IPS-20b (cell line): ENCODE results near the gene LECT2.
A peak's percentile ranks its signal among the peaks of the same experiment; 100 is the strongest.

ENCODE experiments used
- H3K27ac ChIP-seq: one replicate; pipeline ENCODE4 v1.5.1; 2013; ENCODE audit warnings: low read length
- H3K27me3 ChIP-seq: 2 replicates; pipeline ENCODE4 v1.6.1; 2013; ENCODE audit warnings: mild to moderate bottlenecking, low read length, inconsistent platforms; ENCODE audit not compliant: insufficient read depth
- H3K36me3 ChIP-seq: 2 replicates; pipeline ENCODE4 v1.6.1; 2013; ENCODE audit warnings: low read depth, mild to moderate bottlenecking, inconsistent platforms, low read length, moderate library complexity; ENCODE audit not compliant: insufficient read depth
- H3K4me1 ChIP-seq: 2 replicates; pipeline ENCODE4 v1.6.1; 2013; ENCODE audit warnings: mild to moderate bottlenecking, control low read depth, inconsistent platforms, low read length, moderate library complexity; ENCODE audit not compliant: insufficient read depth
- H3K4me3 ChIP-seq: 2 replicates; pipeline ENCODE4 v1.5.1; 2013; ENCODE audit warnings: mild to moderate bottlenecking, low read length, inconsistent platforms
- H3K9ac ChIP-seq: 2 replicates; pipeline ENCODE4 v1.6.1; 2013; ENCODE audit warnings: low read depth, mild to moderate bottlenecking, inconsistent platforms, low read length, moderate library complexity
- H3K9me3 ChIP-seq: 2 replicates; pipeline ENCODE4 v1.6.1; 2013; ENCODE audit warnings: mild to moderate bottlenecking, low read depth, low read length, inconsistent platforms; ENCODE audit not compliant: insufficient read depth

LECT2 gene

GRCh38 chr5:135953850-135954249, 933 bp downstream of the LECT2 start:
- H3K9me3 ChIP-seq, result no peaks in the 10 kb centered on the region
- no peak overlapping the region for H3K27ac ChIP-seq

GRCh38 chr5:135952683-135953082, 2.1 kb downstream of the LECT2 start:
- Histone ChIP-seq H3K4me1 (no peaks in the 10 kb centered on the region), H3K4me3 (no peak overlapping the region), H3K9me3 (no peaks in the 10 kb centered on the region), H3K27me3 (no peaks in the 10 kb centered on the region), H3K9ac (no peak overlapping the region), H3K36me3 (no peaks in the 10 kb centered on the region), H3K27ac (no peak overlapping the region)

More at GRCh38 chr5:135953850-135954249, 933 bp downstream of the LECT2 start:
- Histone ChIP-seq H3K27me3 (no peaks in the 10 kb centered on the region), H3K4me1 (no peaks in the 10 kb centered on the region), H3K36me3 (no peaks in the 10 kb centered on the region), H3K9ac (no peak overlapping the region), H3K4me3 (no peak overlapping the region)

- H3K27ac ChIP-seq, result no peak overlapping the region
- no peaks in the 10 kb centered on the region for H3K36me3 ChIP-seq
- H3K9ac ChIP-seq, result no peak overlapping the region
- H3K4me3 ChIP-seq, result no peak overlapping the region
- H3K27me3 ChIP-seq, result no peaks in the 10 kb centered on the region
- H3K4me1 ChIP-seq, result no peaks in the 10 kb centered on the region
- no peaks in the 10 kb centered on the region for H3K9me3 ChIP-seq
Observed at GRCh38 chr5:135951807-135952206, 3.0 kb downstream of the LECT2 start.

GRCh38 chr5:135951257-135951656, 3.5 kb downstream of the LECT2 start:
- Histone ChIP-seq H3K4me3 (no peak overlapping the region), H3K27ac (no peak overlapping the region), H3K9ac (no peak overlapping the region), H3K36me3 (no peaks in the 10 kb centered on the region), H3K4me1 (no peaks in the 10 kb centered on the region), H3K27me3 (no peaks in the 10 kb centered on the region), H3K9me3 (no peaks in the 10 kb centered on the region)

- no peak overlapping the region for H3K4me3 ChIP-seq
- H3K27me3 ChIP-seq, result no peaks in the 10 kb centered on the region
- H3K36me3 ChIP-seq, result no peaks in the 10 kb centered on the region
- no peak overlapping the region for H3K9ac ChIP-seq
- no peak overlapping the region for H3K27ac ChIP-seq
- no peaks in the 10 kb centered on the region for H3K4me1 ChIP-seq
- H3K9me3 ChIP-seq, result no peaks in the 10 kb centered on the region
Observed at GRCh38 chr5:135950611-135951010, 4.2 kb downstream of the LECT2 start.

- no peak overlapping the region for H3K9ac ChIP-seq
- H3K36me3 ChIP-seq, result no peaks in the 10 kb centered on the region
- no peaks in the 10 kb centered on the region for H3K4me1 ChIP-seq
- H3K4me3 ChIP-seq, result no peak overlapping the region
- no peaks in the 10 kb centered on the region for H3K9me3 ChIP-seq
- no peaks in the 10 kb centered on the region for H3K27me3 ChIP-seq
- no peak overlapping the region for H3K27ac ChIP-seq
Observed at GRCh38 chr5:135944967-135945560, 9.7 kb downstream of the LECT2 start.

GRCh38 chr5:135944564-135944963, 10.2 kb downstream of the LECT2 start:
- Histone ChIP-seq H3K36me3 (no peaks in the 10 kb centered on the region), H3K9me3 (no peaks in the 10 kb centered on the region), H3K27me3 (no peaks in the 10 kb centered on the region), H3K4me3 (no peak overlapping the region), H3K4me1 (no peaks in the 10 kb centered on the region), H3K27ac (no peak overlapping the region), H3K9ac (no peak overlapping the region)

GRCh38 chr5:135942202-135942771, 12.5 kb downstream of the LECT2 start:
- Histone ChIP-seq H3K36me3 (no peaks in the 10 kb centered on the region), H3K27ac (no peak overlapping the region)

GRCh38 chr5:135941711-135942110, 13.1 kb downstream of the LECT2 start:
- Histone ChIP-seq H3K4me3 (no peak overlapping the region), H3K36me3 (no peaks in the 10 kb centered on the region), H3K9me3 (no peaks in the 10 kb centered on the region), H3K4me1 (no peaks in the 10 kb centered on the region), H3K9ac (no peak overlapping the region), H3K27me3 (no peaks in the 10 kb centered on the region), H3K27ac (no peak overlapping the region)

More at GRCh38 chr5:135942202-135942771, 12.5 kb downstream of the LECT2 start:
- Histone ChIP-seq H3K9ac (no peak overlapping the region), H3K9me3 (no peaks in the 10 kb centered on the region), H3K27me3 (no peaks in the 10 kb centered on the region), H3K4me1 (no peaks in the 10 kb centered on the region), H3K4me3 (no peak overlapping the region)

GRCh38 chr5:135937245-135937911, 17.4 kb downstream of the LECT2 start:
- Histone ChIP-seq H3K36me3 (no peaks in the 10 kb centered on the region), H3K9ac (no peak overlapping the region), H3K27ac (no peak overlapping the region), H3K27me3 (peaks cover 13% of the 10 kb centered on the region), H3K9me3 (no peaks in the 10 kb centered on the region), H3K4me3 (no peak overlapping the region), H3K4me1 (no peaks in the 10 kb centered on the region)

- Histone ChIP-seq H3K4me1 (no peaks in the 10 kb centered on the region), H3K27me3 (peaks cover 37% of the 10 kb centered on the region), H3K4me3 (no peak overlapping the region)
Observed at GRCh38 chr5:135934939-135935338, 19.8 kb downstream of the LECT2 start.

GRCh38 chr5:135930949-135931295, 23.9 kb downstream of the LECT2 start:
- no peaks in the 10 kb centered on the region for H3K4me1 ChIP-seq
- no peak overlapping the region for H3K9ac ChIP-seq
- no peaks in the 10 kb centered on the region for H3K9me3 ChIP-seq
- H3K4me3 ChIP-seq, result peak overlapping the region; percentile 58
- H3K27ac ChIP-seq, result no peak overlapping the region
- H3K27me3 ChIP-seq, result peaks cover 72% of the 10 kb centered on the region
- no peaks in the 10 kb centered on the region for H3K36me3 ChIP-seq

More at GRCh38 chr5:135934939-135935338, 19.8 kb downstream of the LECT2 start:
- Histone ChIP-seq H3K9me3 (no peaks in the 10 kb centered on the region), H3K36me3 (no peaks in the 10 kb centered on the region), H3K27ac (no peak overlapping the region), H3K9ac (no peak overlapping the region)
